Ascending aorta (tissue), 2 donors: ENCODE results near the gene TBX10. TPM values are rescaled to one million over a fixed set of nuclear protein-coding genes. Genes with fewer than 3 reads are reported as not detected.

Experiments
- DNase-seq, 2 donors: peaks; one replicate each; pipeline ENCODE4 v3.0.0-alpha.2; 2019; ENCODE audit warnings: low spot score in 2 of 2
- H3K27ac ChIP-seq, 2 donors: fragments of 200-600 bp; sonication (generic); one replicate each; pipeline ENCODE4 v1.5.1; 2016 to 2017; ENCODE audit warnings: mild to moderate bottlenecking in 1 of 2
- H3K27me3 ChIP-seq: fragments of 200-600 bp; sonication (generic); one replicate; pipeline ENCODE4 v1.5.1; 2017
- H3K36me3 ChIP-seq, 2 donors: fragments of 200-600 bp; sonication (generic); one replicate each; pipeline ENCODE4 v1.5.1; 2016
- H3K4me1 ChIP-seq, 2 donors: fragments of 200-600 bp; sonication (generic); one replicate each; pipeline ENCODE4 v1.5.1; 2016 to 2017; ENCODE audit warnings: mild to moderate bottlenecking in 1 of 2
- H3K4me3 ChIP-seq, 2 donors: fragments of 200-600 bp; sonication (generic); one replicate each; pipeline ENCODE4 v1.5.1; 2016 to 2017; ENCODE audit warnings: mild to moderate bottlenecking in 1 of 2
- H3K9me3 ChIP-seq, 2 donors: fragments of 200-600 bp; sonication (generic); one replicate each; pipeline ENCODE4 v1.5.1; 2016
- CTCF ChIP-seq, 3 experiments: fragments of 200-600 bp in 2 of 3; fragments of 450-650 bp in 1 of 3; sonication (generic) in 2 of 3; IDR thresholded peaks; one replicate each; pipeline ENCODE4 v1.5.1; 2016 to 2019; ENCODE audit warnings: antibody characterized with exemption in 3 of 3, mild to moderate bottlenecking in 1 of 3, moderate library complexity in 1 of 3
- intact Hi-C: fragments of 100-400 bp; cut with DNase I; formaldehyde crosslinking; loops from one replicate; pipeline ENCODE4 v1.15.1; 2023
- total RNA-seq: library from RNA; depleted of rRNA; stranded (reverse); fragments of >200 nt; gene quantifications from one replicate; pipeline ENCODE4 v1.1.0, GENCODE V29; 2016

The TBX10 gene
- total RNA-seq, 1 donor from 2014 or later, result not detected

GRCh38 chr11:67648140-67648795 lies 8.7 kb upstream of the TBX10 start:
- peaks cover 4% of the 10 kb centered on the region for H3K27me3 ChIP-seq
- TF ChIP-seq CTCF (IDR thresholded peaks at IDR 0.05), result no peak
- intact Hi-C loops, result no loop called here
- no peak for DNase-seq
- H3K9me3 ChIP-seq, result no peaks in the 10 kb centered on the region
- H3K4me1 ChIP-seq, result no peaks in the 10 kb centered on the region
- H3K36me3 ChIP-seq, result no peaks in the 10 kb centered on the region
- H3K27ac ChIP-seq, result no peak overlapping the region
- H3K4me3 ChIP-seq, result no peak overlapping the region

GRCh38 chr11:67647471-67647870 lies 7.9 kb upstream of the TBX10 start:
- no peak overlapping the region for H3K27ac ChIP-seq
- no peaks in the 10 kb centered on the region for H3K9me3 ChIP-seq
- H3K4me3 ChIP-seq, result no peak overlapping the region
- H3K36me3 ChIP-seq, result no peaks in the 10 kb centered on the region
- no peak for DNase-seq
- intact Hi-C loops, result no loop called here
- no peak for TF ChIP-seq CTCF (IDR thresholded peaks at IDR 0.05)
- peaks cover 4% of the 10 kb centered on the region for H3K27me3 ChIP-seq
- H3K4me1 ChIP-seq, result no peaks in the 10 kb centered on the region

- TF ChIP-seq CTCF (IDR thresholded peaks at IDR 0.05), result no peak
These were observed 7.2 kb upstream of the TBX10 start for GRCh38 chr11:67646535-67647336.

GRCh38 chr11:67645521-67646461 lies 6.2 kb upstream of the TBX10 start:
- TF ChIP-seq CTCF (IDR thresholded peaks at IDR 0.05), result no peak
- no peak for DNase-seq
- Histone ChIP-seq H3K4me3 (no peak overlapping the region), H3K36me3 (no peaks in the 10 kb centered on the region), H3K4me1 (no peaks in the 10 kb centered on the region), H3K27ac (no peak overlapping the region), H3K9me3 (no peaks in the 10 kb centered on the region), H3K27me3 (peaks cover 4% of the 10 kb centered on the region)
- intact Hi-C loops, result no loop called here

More at GRCh38 chr11:67646535-67647336, 7.2 kb upstream of the TBX10 start:
- intact Hi-C loops, result no loop called here
- Histone ChIP-seq H3K36me3 (no peaks in the 10 kb centered on the region), H3K4me3 (no peak overlapping the region), H3K27ac (no peak overlapping the region), H3K9me3 (no peaks in the 10 kb centered on the region), H3K4me1 (no peaks in the 10 kb centered on the region), H3K27me3 (peaks cover 4% of the 10 kb centered on the region)
- no peak for DNase-seq
